Central memory CD4-positive, alpha-beta T cell (primary cell): Measurements from ENCODE around the gene ABCG1.

Experiments used
- DNase-seq: peaks from one replicate; pipeline ENCODE4 v3.0.0; 2022

Gene ABCG1

GRCh38 chr21:42272984-42273600 is 54.2 kb downstream of the ABCG1 start:
- DNase-seq, result no peak

GRCh38 chr21:42276076-42276475 is 57.1 kb downstream of the ABCG1 start:
- DNase-seq, result no peak

- no peak for DNase-seq
Observed at GRCh38 chr21:42276526-42277154, 57.7 kb downstream of the ABCG1 start.

GRCh38 chr21:42277593-42277992 is 58.7 kb downstream of the ABCG1 start:
- no peak for DNase-seq

- DNase-seq, result no peak
Observed at GRCh38 chr21:42278451-42279149, 59.7 kb downstream of the ABCG1 start.

GRCh38 chr21:42279341-42279871 is 60.5 kb downstream of the ABCG1 start:
- no peak for DNase-seq

- no peak for DNase-seq
Observed at GRCh38 chr21:42279888-42280287, 60.9 kb downstream of the ABCG1 start.

GRCh38 chr21:42280356-42281180 is 61.6 kb downstream of the ABCG1 start:
- no peak for DNase-seq

- no peak for DNase-seq
Observed at GRCh38 chr21:42281181-42281680, 62.3 kb downstream of the ABCG1 start.

GRCh38 chr21:42282021-42282420 is 63.1 kb downstream of the ABCG1 start:
- no peak for DNase-seq

GRCh38 chr21:42282715-42283114 is 63.8 kb downstream of the ABCG1 start:
- DNase-seq, result no peak

GRCh38 chr21:42285569-42286245 is 66.8 kb downstream of the ABCG1 start:
- DNase-seq, result no peak

- DNase-seq, result no peak
Observed at GRCh38 chr21:42286416-42286815, 67.5 kb downstream of the ABCG1 start.

- DNase-seq, result no peak
Observed at GRCh38 chr21:42287193-42288083, 68.5 kb downstream of the ABCG1 start.

GRCh38 chr21:42288962-42289361 is 70.0 kb downstream of the ABCG1 start:
- DNase-seq, result no peak

GRCh38 chr21:42289926-42290325 is 71.0 kb downstream of the ABCG1 start:
- no peak for DNase-seq

- DNase-seq, result no peak
Observed at GRCh38 chr21:42290505-42290904, 71.6 kb downstream of the ABCG1 start.

- no peak for DNase-seq
Observed at GRCh38 chr21:42291003-42291750, 72.2 kb downstream of the ABCG1 start.

- DNase-seq, result no peak
Observed at GRCh38 chr21:42291751-42292562, 73.0 kb downstream of the ABCG1 start.
